HG03159 (cell line): Measurements from ENCODE around the gene ATP1B3.
"Not testable (repeated sequence)": the region's sequence is repeated elsewhere in the genome, so short reads cannot be mapped to it uniquely, and the experiment has no call there.

Source experiments
- ATAC-seq: cut with Tn5 transposase; IDR thresholded peaks from one replicate; pipeline ENCODE4 v1.9.1; 2021; ENCODE audit warnings: mild to moderate bottlenecking, moderate library complexity; ENCODE audit not compliant: unreplicated experiment

The ATP1B3 gene

GRCh38 chr3:141941093-141941492 is 64.7 kb downstream of the ATP1B3 start:
- ATAC-seq, result no peak

- no peak for ATAC-seq
Measured at GRCh38 chr3:141942006-141942405, 65.6 kb downstream of the ATP1B3 start.

- ATAC-seq, result no peak
Measured at GRCh38 chr3:141945726-141946485, 69.5 kb downstream of the ATP1B3 start.

- no peak for ATAC-seq
Measured at GRCh38 chr3:141949399-141949798, 73.0 kb downstream of the ATP1B3 start.

- ATAC-seq, result no peak
Measured at GRCh38 chr3:141949972-141950371, 73.5 kb downstream of the ATP1B3 start.

GRCh38 chr3:141950572-141951493 is 74.4 kb downstream of the ATP1B3 start:
- ATAC-seq, result no peak

GRCh38 chr3:141952611-141953010 is 76.2 kb downstream of the ATP1B3 start:
- no peak for ATAC-seq

- no peak for ATAC-seq
Measured at GRCh38 chr3:141955175-141955574, 78.7 kb downstream of the ATP1B3 start.

- ATAC-seq, result no peak
Measured at GRCh38 chr3:141959589-141960554, 83.4 kb downstream of the ATP1B3 start.

GRCh38 chr3:141960731-141961130 is 84.3 kb downstream of the ATP1B3 start:
- ATAC-seq, result no peak

- no peak for ATAC-seq
Measured at GRCh38 chr3:141963301-141963700, 86.9 kb downstream of the ATP1B3 start.

GRCh38 chr3:141965471-141965870 is 89.0 kb downstream of the ATP1B3 start:
- no peak for ATAC-seq

GRCh38 chr3:141969711-141970110 is 93.3 kb downstream of the ATP1B3 start:
- no peak for ATAC-seq

GRCh38 chr3:141971571-141971970 is 95.1 kb downstream of the ATP1B3 start:
- no peak for ATAC-seq

- no peak for ATAC-seq
Measured at GRCh38 chr3:141972399-141972798, 96.0 kb downstream of the ATP1B3 start.

GRCh38 chr3:141974777-141975176 is 98.3 kb downstream of the ATP1B3 start:
- not testable (repeated sequence) for ATAC-seq
